Right lobe of liver (tissue), 4 donors: ENCODE results near the gene SPATA13.

Experiments
- CTCF ChIP-seq, 4 donors: fragments of 200-600 bp in 3 of 4; fragments of 450-650 bp in 1 of 4; IDR thresholded peaks; one replicate each; pipeline versions ENCODE4 v1.5.1 to v1.8.0; 2016 to 2022; ENCODE audit warnings: antibody characterized with exemption in 4 of 4, mild to moderate bottlenecking in 2 of 4
- POLR2A ChIP-seq: fragments of 450-650 bp; IDR thresholded peaks from one replicate; pipeline ENCODE4 v1.6.1; 2017; ENCODE audit warnings: antibody characterized with exemption, mild to moderate bottlenecking
- donor health status: DM: no; HTN: no; CAD: no.
- donor health status: DM: no; HTN: no; CAD: no.
- donor health status: DM: no; HTN: yes; CAD: no.

DNA sequence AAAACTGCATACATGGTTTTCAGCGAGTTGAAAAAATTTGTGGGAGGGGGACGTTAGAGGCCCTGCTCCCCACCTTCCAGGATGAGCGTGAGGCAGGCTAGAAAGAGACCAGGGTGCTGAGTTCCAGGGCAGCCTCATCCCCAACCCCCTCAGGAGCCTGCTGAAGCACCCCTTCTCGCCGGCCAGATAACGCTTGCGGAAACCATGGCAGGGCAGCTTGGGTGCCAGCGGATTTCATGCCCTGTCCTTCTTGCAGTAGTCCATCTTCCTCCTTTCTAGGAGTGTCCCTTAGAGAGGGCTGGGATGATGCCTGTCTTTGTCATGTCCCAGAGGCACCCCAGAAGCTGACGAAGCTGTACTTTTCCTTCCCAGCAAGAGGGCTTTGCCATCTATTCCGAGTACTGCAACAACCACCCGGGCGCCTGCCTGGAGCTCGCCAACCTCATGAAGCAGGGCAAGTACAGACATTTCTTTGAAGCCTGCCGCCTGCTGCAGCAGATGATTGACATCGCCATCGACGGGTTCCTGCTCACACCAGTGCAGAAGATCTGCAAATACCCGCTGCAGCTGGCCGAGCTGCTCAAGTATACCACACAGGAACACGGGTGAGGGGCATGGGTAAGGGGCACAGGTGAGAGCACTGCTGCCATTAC is 129.9 kb downstream of the SPATA13 start:
- TF ChIP-seq POLR2A (no peak), CTCF (IDR thresholded peaks at IDR 0.05) (no peak)
